Measurements from ENCODE around the gene ATG7.

ATG7 gene, protein sequence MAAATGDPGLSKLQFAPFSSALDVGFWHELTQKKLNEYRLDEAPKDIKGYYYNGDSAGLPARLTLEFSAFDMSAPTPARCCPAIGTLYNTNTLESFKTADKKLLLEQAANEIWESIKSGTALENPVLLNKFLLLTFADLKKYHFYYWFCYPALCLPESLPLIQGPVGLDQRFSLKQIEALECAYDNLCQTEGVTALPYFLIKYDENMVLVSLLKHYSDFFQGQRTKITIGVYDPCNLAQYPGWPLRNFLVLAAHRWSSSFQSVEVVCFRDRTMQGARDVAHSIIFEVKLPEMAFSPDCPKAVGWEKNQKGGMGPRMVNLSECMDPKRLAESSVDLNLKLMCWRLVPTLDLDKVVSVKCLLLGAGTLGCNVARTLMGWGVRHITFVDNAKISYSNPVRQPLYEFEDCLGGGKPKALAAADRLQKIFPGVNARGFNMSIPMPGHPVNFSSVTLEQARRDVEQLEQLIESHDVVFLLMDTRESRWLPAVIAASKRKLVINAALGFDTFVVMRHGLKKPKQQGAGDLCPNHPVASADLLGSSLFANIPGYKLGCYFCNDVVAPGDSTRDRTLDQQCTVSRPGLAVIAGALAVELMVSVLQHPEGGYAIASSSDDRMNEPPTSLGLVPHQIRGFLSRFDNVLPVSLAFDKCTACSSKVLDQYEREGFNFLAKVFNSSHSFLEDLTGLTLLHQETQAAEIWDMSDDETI

DNA sequence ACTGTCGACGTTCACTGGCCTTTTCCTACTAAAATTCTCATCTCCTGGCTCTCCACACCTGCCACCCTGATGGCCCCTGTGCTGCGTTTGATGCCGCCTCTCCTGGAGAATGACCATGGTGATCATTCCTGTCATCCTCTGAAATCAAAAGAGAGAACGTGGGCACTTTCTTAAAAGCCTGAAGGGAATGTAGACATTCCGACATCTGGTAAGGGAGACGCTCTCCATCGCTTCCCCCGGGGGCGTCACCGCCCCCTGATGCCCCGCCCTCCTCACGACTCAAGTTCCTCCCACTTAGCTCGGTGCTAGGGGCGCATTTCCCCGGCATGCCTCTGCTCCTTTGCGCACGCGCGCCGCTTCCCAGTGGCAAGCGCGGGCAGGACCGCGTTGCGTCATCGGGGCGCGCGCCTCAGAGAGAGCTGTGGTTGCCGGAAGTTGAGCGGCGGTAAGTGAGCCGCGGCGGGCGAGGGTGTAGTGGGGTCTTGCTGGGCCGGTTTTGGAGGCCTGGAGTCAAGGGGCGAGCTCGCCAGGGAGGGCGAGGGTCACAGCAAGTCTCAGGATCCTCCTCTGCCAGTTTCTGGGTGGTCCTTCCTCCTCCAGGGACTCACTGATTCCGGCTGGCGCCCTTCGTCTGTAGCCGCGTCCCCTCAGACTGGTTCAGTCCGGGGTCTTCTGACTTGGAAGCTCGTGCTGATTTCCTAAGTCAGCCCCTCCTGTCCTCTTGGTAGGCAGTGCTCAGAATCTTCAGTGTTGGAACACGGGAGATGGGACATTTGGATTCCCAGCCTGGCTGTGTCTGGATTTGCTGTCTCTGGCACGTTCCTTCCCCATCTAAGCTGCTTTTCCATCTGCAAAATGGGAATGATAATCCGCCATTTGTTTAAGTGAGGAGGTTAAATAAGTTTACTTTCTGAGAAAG is at the start of gene ATG7:
ATG7 (plus strand) TSS at position 412 of the 919 bp plus-strand sequence. CDS start 26,299 bp downstream, outside the sequence.
- DNase-seq: peak; percentile 97

DNA sequence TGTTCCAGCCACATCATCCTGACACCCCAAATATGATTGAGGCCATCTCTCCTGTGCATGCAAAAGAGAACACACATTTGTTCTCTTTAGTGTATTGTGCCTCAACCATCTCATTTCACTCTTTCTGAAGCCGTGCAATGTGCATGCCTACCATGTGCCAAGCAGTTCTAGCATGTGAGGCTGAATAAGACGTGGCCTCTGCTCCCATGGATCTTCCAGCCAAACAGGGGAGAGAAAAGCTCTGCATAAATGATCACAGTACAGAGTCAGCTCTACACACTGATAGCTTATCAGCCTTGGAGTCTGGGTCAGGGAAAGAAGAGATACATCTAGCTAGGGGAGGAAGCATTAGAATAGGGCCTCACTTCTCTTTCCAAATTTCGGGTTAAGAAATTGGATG is 48.2 kb upstream of the ATG7 start:
- no peak for DNase-seq

DNA sequence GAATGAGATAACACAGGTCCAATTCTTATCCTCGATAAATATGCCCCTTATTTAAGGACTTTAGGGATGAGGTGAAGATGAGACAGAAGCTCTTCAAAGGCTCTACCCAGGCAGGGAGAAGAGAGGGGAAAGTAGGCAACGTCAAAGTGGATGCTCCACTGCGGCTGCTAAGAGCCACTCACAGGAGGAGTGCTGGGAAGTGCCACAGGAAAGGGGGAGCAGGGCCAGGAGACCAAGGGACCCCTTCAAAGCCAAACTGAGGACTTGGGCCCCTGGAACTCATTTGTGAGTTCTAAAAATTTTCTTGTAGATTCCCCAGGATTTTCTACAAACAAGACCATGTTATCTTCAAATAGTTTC is 47.3 kb upstream of the ATG7 start:
- DNase-seq: no peak

DNA sequence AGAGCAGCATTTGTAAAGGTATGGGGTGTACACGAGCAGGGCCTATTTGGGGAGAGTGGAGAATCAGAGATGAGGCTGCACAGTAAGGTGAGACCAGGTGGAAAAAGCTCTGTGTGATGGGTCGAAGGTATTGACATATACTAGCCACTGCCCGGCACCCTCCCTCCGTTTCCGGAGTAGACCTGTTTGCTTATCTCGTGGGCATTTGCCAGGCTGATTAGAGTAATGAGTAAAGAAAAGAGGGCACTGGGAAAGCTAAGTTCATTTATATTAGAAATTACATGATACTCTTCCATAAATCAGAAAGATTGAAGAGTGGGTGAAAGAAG is 46.2 kb upstream of the ATG7 start:
- no peak for DNase-seq

DNA sequence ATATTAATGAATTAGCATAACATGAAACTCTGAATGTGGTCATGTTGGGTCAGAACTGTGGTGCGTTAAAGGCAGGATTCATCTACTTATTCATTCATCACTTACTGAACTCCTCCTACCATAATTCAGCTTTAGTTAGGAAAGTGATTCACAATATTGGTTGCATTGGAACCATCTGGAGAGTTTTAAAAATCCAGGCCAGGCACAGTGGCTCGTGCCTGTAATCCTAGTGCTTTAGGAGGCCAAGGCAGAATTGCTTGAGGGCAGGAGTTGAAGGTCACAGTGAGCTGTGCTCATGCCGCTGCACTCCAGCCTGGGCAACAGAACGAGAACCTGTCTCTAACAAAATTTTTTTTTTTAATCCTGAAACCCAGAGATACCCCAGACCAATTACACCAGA is 44.2 kb upstream of the ATG7 start:
- no peak for DNase-seq

DNA sequence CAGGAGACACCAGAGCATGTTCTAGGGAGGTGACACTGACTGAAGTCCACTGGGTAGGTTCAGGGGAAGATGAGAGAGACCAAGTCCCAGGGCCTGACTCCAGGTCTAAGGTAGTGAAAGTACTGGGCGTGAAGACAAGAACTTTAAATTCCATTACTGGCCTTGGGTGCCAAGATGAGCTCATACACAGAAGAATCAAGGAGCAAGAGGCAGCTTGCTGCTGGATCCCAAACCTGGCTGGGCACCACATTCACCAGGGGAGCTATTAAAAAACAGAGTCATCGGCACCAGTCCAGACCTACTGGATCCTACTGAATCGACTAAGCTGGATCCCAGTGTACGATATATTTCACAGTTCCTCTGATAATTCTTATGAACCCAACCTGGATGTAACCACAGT is 42.1 kb upstream of the ATG7 start:
- no peak for DNase-seq

DNA sequence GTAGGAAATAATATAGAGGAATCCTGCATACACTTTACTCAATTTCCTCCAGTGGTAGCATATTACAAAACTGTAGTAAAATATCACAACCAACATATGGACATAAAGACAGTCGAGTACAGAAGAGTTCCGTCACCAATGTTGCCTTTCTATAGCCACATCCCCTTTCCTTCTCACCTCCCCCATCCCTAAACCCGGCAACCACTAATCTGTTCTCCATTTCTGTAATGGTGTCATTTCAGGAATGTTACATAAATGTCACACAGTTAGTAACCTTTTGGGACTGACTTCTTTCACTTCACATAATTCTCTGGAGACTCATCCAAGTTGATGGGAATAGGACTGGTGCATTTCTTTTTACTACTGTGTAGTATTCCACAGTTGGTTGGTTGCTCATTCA is 41.4 kb upstream of the ATG7 start:
- no peak for DNase-seq

DNA sequence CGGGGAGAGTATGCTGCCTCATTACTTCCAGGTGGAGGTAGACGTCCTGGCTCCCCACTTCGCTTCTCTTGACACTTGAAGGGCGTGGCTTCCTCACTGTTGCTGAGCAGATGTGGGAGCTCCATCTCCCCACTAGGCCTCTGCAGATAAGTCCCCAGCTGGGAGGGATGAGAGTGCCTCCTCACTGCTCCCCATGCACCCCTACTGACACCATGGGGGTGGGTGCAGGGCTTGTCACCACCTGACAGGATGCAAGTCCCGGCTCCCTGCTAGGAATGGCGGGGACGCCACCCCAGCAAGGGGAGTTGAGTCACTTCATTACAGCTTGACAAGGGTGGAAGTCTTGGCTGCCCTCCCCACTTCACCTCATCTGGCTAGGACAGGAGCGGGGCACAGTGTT is 36.8 kb upstream of the ATG7 start:
- DNase-seq: no peak

DNA sequence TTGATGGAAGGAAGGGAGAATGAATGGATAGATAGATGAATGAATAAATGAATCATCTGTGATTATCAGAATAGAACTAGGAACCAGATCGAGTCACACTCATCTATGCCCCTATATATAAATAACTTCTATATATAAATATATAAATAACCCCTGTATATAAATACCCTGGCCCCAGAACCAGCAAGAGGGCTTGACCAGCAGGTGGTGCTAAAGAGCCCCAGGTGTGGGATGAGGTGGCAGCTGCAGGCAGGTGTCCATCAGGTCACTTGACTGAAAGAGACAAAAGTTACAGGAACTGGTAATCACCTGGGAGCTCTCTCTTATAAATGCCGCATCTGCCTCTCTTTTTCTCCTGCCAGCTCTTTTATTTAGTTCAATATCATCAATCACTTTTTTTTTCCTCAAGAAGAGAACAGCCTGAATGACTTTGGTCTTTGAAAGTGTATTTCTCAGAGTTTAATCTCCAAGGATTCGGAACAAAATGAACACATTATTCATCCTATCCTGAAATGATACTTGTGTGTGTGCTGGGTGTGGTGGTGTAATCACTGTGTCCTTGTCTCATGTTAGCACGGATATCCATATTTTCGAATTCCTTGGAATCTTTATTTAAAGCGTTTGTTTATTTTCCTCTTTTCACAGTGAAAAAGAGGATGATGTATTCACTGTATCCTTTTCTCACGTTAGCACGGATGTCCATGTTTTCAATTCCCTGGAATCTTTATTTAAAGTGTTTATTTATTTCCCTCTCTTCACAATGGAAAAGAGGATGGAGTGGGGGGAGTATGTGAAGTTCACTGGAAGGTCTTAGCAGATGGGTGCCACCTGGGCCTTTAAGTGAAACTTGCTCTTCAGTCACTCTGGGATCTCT is 35.4 kb upstream of the ATG7 start:
- DNase-seq: peak; percentile 77

DNA sequence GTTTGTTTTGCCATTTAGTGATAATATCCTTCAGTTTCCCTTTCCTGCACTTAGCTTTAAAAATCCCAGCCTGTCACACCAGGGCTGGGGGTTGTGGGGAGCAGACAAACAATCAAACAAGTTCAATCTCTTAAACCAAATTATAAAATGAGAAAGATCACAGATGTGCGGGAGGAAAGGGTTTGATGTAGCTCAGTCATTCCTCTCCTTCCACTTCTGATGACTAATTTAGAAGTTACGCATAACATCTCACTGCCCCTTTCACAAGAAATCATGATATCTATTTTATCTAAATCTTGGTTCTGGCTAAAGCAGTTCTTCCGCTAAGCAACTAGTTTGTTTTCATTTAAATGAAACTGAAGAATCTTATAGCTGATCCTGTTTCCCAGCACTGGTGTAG is 34.1 kb upstream of the ATG7 start:
- no peak for DNase-seq

DNA sequence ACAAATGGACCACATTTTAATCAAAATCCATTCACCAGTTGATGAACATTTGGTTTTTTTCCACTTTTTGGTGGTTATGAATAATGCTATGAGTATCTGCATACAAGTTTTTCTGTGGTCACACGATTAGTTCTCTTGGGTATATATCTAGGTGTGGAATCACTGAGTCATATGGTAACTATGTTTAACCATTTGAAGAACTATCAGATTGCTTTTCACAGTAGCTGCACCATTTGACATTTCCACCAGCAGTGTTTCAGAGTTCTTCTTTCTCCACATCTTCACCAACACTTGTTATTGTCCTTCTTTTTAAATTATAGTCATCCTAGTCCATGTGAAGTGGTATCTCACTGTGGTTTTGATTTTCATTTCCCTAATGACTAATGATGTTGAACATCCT is 33.3 kb upstream of the ATG7 start:
- DNase-seq: no peak

DNA sequence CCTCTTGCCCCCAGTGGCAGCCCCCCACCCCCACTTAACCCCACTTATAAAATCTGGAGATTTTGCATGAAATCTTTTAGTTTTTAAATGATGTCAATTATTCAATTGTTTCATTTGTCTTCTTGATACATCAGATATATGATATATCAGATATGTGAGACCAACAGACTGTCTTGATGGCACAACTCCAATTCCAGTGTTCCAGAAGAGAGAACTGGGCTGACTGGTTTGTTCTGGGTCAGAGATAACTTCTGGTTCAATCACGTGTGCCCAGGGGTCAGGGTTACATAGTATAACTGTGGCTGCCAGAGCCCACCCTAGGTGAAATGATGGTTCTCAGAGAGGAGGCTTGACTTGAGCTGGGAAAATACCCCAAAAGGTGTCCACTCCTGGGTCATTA is 32.4 kb upstream of the ATG7 start:
- no peak for DNase-seq

DNA sequence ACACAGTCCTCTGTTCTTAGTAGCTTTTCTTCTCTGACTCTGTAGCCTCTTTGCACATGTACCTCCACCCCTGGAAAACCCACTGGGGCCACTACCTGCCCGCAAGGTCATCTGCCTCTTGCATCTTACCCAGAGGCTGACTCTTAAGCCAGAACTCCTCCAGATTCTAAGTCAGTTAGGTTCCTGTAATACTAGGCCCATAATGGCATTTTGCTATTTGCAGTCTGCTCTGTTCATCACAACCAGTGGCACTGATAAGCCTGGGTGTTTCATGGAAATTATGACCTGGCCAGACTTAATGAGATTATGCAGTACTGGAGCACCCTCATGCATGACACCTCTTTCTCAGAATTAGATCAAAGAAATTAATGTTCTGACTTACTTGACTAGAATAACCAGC is 31.7 kb upstream of the ATG7 start:
- peak; percentile 16 for DNase-seq

DNA sequence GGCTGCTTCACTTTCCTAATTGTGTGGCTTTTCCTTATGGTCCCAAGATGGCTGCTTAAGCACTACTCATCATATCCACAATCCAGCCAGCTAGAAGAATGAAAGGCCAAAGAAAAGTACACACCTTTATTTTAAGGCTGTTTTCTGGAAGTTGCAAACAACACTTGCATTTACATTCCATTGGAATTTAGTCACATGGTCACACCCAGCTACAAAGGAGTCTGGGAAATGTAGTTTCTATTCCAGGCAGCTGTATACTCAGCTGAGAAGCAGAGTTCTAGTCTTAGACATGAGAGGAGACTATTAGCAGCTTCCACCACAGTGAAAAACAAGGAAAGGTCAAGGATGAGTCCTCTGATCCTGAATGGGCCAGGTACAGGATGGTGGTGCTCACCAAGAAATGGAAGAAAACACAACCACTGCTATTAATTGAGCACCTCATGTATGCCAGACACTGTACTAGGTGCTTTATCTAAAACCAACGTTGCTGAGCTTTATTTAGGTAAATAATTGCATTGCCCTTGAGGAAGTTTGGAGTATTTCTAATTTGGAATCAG is 28.0 kb upstream of the ATG7 start:
- no peak for DNase-seq

DNA sequence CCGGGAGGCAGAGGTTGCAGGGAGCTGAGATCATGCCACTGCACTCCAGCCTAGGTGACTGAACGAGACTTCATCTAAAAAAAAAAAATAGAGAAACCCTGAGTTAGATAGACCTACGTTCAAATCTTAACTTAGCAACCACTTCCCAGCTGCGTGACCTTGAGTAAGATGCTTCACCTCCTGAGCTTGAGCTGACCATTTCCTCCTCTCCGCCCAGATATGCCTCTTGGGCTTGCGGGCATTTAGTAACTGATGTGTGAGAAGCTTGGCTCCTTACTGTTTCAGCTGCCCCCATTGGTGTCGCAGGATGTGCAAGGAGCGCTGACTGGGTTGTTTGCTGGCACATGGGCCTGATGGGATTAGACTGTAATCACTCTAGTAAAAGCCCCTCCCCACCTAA is 26.9 kb upstream of the ATG7 start:
- DNase-seq: no peak

DNA sequence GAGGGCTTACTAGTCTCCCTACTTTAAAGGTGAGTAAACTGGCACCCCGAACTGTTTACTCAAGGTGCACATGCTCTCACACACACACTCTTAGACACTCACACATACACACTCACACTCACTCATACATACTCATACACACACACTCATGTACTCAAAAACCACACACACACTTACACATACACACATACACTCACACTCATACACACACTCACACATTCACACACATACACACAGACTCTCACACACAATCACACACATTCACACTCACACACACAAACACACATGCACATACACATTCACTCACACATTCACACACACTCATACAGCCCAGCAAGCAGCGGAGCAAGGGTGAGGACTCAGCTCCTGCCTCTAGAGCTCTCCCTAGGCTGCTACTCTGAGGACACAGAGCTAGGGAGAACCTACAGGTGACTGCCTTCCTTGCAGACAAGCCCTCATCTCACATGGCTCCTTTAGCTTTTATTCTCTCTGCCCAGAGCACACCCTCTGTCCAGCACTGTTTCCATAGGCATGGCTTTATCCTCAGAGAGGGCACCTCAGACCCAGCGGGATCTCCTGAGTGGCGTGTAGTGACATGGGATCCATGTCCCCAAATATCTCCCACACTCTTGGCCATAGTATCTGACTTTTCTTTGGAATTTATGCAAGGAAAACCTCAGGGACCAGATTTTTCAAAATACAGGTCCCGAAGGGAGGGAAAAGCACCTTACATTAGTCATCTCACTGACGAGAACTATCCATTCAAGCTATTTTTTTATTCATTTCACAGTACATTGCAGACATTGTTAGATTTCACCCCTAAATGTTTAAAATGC is 26.2 kb upstream of the ATG7 start:
- DNase-seq: no peak

DNA sequence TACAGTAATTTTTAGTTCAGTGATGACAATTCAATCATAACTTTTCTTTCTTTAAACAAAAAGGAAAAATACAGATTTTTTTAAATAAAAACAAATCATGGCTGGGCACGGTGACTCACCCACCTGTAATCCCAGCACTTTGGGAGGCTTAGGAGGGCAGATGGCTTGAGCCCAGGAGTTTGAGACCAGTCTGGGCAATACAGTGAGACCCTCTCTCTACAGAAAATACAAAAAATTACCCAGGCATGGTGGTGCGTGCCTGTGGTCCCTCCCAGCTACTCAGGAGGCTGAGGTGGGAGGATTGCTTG is 25.6 kb upstream of the ATG7 start:
- DNase-seq: no peak

DNA sequence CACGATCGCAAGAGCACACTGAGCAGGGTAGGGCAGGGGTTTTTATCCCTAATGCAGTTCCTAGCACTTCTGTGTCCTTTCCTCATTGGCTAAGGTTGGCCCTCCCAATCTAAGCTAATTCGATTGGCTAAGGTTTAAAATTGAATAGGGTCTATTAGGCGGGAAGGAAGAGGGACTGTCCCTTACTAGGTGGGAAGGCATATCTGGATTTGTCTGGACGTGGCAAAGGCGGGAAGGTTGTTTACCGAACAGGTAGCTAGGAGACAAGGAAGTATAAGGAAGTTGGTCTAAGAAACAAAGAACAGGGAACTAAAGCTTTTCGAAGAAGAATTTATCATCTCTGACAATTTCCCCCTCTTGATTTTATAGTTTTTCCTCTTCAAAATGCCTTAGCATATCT is 24.8 kb upstream of the ATG7 start:
- DNase-seq: no peak

DNA sequence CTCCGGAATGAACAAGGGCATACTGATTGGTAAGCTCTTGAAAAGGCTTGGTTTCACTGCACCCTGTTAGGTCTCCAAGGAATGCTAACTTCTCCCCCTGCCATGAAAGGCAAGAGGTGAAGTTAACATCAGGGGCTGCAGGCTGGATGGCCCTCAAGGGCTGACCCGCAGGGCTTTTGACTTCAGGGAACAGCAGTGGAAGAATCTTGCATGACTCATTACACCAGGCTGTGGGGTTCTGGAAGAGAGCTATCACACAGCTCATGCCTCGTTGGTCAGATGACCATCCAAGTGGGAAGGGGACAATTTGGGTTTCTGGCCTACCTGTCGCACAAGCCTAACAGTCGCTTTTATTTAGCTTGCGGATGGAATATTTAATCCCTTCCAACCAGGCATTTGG is 23.6 kb upstream of the ATG7 start:
- no peak for DNase-seq

DNA sequence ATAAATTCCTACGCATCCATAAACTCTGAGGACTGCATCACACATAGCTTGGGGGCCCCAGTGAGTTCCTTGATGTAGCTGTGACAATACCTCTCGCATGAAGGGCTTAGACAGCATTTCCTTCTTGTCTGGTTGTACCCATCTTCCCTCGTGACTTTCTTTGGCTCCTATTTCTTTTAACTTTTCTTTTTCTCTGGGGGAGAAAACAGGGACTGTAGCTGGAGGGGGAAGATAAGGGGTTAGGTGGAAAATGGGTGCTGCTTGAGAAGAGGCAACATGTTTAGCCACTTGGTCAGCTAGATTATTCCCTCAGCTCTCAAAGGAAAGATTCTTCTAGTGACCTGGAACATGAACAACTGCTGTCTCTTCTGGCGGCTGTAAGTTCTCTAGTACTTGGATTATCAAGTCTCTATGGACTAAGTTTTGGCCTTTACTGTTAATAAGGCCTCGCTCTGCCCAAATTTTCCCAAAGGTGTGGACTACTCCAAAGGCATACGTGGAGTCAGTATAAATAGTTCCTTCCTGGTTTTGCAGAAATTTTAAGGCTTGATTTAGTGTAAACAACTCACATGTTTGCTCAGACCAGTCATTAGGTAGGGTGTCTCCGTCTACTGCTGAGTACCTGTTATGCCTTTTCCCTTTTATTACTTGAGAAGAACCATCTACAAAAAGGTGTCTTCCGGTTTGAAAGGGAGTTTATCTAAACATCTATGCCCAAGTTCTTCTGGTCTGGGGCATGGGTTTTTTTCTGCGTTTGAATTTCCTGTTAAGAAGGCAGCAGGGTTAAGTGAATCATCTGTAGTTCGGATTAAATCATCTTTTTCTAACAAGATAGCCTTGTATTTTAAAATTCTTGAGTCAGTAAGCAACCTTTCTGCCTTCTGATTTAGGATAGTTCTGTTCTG is 21.0 kb upstream of the ATG7 start:
- no peak for DNase-seq

DNA sequence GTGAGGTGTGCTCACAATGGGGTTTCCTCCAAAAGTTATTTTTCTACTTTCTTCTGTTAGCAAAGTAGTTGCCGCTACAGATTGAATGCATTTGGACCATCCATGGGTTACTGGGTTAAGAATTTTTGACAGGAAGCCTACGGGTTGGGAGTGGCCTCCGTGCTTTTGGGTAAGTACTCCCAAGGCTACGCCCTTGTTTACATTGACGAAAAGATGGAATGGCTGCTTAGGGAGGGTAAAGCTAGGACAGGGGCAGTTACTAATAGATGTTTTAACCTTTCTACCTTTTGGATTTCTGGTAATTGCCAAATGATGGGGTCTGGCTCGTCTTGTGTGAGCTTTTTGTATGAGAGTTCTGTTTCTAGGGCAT is 20.4 kb upstream of the ATG7 start:
- no peak for DNase-seq

Data from stimulated activated CD4-positive, alpha-beta T cell treated with anti-CD3 and anti-CD28 coated beads, Interleukin-4, amount 100 ng/mL, for 1 hour (primary cell).